Measurements from ENCODE around the gene G6PD. TPM values are rescaled to one million over a fixed set of nuclear protein-coding genes. Genes with fewer than 3 reads are reported as not detected.
"Not testable (repeated sequence)": the region's sequence is repeated elsewhere in the genome, so short reads cannot be mapped to it uniquely, and the experiment has no call there.

Gene G6PD
- total and polyA plus RNA-seq, 2 of the 8 experiments (the other 6 are each of a cell fraction or from before 2014, with no cell fraction given): 47.3 to 55.1 TPM

DNA sequence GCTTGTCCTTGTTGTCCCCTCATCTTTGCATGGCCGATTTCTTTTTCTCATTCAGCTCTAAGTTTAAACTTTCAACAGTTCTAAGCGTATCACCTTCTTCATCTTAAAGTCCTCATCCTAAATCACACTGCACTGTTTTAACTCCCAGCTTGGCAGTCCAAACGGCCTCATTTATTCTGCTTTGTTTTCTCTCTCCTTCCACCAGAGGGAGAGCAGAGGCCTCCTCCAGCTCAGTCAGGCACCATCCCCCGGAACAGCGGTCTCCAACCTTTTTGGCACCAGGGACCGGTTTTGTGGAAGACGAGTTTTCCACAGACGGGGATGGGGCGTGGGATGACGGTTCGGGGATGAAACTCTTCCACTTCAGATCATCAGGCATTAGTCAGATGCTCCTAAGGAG lies 23.7 kb upstream of the G6PD start:
- not testable (repeated sequence) for H2AK5ac ChIP-seq (ENCODE audit: low read depth, low read length)

DNA sequence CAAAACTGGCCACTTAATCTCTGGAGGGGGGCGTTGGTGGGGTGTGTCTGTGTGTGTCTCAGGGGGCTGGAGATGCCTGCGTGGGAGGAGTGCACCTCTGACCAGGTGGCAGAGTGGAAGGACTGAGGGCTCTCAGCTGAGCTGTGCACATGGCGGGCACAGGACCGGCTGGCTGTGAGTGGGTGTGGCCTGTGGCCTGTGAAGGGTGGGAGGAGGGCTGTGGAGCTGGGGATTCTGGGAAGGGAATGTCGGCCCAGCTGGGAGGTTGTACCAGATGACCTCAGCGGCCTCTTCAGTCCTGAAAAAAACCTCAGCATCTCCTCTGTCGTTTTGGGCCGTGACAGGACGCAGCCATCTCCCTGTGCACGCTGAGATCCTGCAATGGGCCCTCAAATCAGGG lies 15.6 kb upstream of the G6PD start:
- H4K91ac ChIP-seq (replicated peaks; ENCODE audit: insufficient read length, low read length); H2BK120ac ChIP-seq (replicated peaks; ENCODE audit: low read depth, low read length); H3K79me2 ChIP-seq (ENCODE audit: control insufficient read depth in 1 of 2, insufficient read depth in 2 of 2, low read length in 2 of 2); DNase-seq (ENCODE audit: low read depth in 1 of 2, low spot score in 2 of 2); H3K4me3 ChIP-seq (ENCODE audit: extremely low read depth in 1 of 4, insufficient read depth in 2 of 4, low read depth in 3 of 4, low read length in 4 of 4); H3K4ac ChIP-seq (replicated peaks; ENCODE audit: insufficient read length, low read depth, low read length); H3K4me2 ChIP-seq (ENCODE audit: insufficient read depth in 1 of 2, low read depth in 2 of 2, low read length in 2 of 2); H3K9me3 ChIP-seq (ENCODE audit: insufficient read depth in 2 of 2, low read depth in 1 of 2, low read length in 1 of 2); H2BK20ac ChIP-seq (ENCODE audit: low read length); H3K18ac ChIP-seq (ENCODE audit: extremely low read depth, low read length); H3K27me3 ChIP-seq (replicated peaks in 1 of 4; ENCODE audit: control insufficient read depth in 3 of 4, extremely low read depth in 1 of 4, insufficient read depth in 3 of 4, low read length in 3 of 4); H3K79me1 ChIP-seq (ENCODE audit: low read depth, low read length); H3K36me3 ChIP-seq (ENCODE audit: control insufficient read depth in 2 of 4, insufficient read depth in 4 of 4, low read length in 3 of 4); H3K14ac ChIP-seq (ENCODE audit: insufficient read length); H3K56ac ChIP-seq (replicated peaks; ENCODE audit: insufficient read length, low read depth, low read length); H3K9ac ChIP-seq (replicated peaks in 1 of 4; ENCODE audit: extremely low read depth in 1 of 4, low read depth in 3 of 4, low read length in 3 of 4); H2BK12ac ChIP-seq (ENCODE audit: low read depth, low read length); H2AK5ac ChIP-seq (ENCODE audit: low read depth, low read length); H3K4me1 ChIP-seq (replicated peaks in 1 of 4; ENCODE audit: control insufficient read depth in 3 of 4, insufficient read depth in 4 of 4, low read length in 3 of 4); H4K20me1 ChIP-seq (replicated peaks in 1 of 2; ENCODE audit: control insufficient read depth in 1 of 2, insufficient read depth in 2 of 2, low read length in 2 of 2); H2BK5ac ChIP-seq (ENCODE audit: low read depth, low read length); H4K8ac ChIP-seq (ENCODE audit: extremely low read depth, insufficient read depth, low read length); H2AFZ ChIP-seq (ENCODE audit: low read length); H3K27ac ChIP-seq (ENCODE audit: low read depth, low read length); H3K23me2 ChIP-seq (ENCODE audit: low read depth, low read length); H2BK15ac ChIP-seq (ENCODE audit: low read length); POLR2A ChIA-PET (ENCODE audit: partially characterized antibody); CTCF ChIA-PET (ENCODE audit: partially characterized antibody); H3K23ac ChIP-seq (ENCODE audit: insufficient read length); H4K5ac ChIP-seq (ENCODE audit: insufficient read length, low read depth, low read length): not testable (repeated sequence)
- no CpG with 5 or more reads among the region's 10 CpGs for WGBS, 2 experiments (ENCODE audit: extremely low coverage in 1 of 2, insufficient coverage in 1 of 2, insufficient read length in 1 of 2, insufficient replicate concordance in 2 of 2, low coverage in 1 of 2, low lambda C conversion rate in 2 of 2, missing lambda C conversion rate in 1 of 2)
- peak; percentile 62 for FAIRE-seq

More for the DNA sequence above, 23.7 kb upstream of the G6PD start:
- DNase-seq (ENCODE audit: low read depth in 1 of 2, low spot score in 2 of 2); H4K20me1 ChIP-seq (replicated peaks in 1 of 2; ENCODE audit: control insufficient read depth in 1 of 2, insufficient read depth in 2 of 2, low read length in 2 of 2); H3K56ac ChIP-seq (replicated peaks; ENCODE audit: insufficient read length, low read depth, low read length); H3K23ac ChIP-seq (ENCODE audit: insufficient read length); H3K79me1 ChIP-seq (ENCODE audit: low read depth, low read length); H4K5ac ChIP-seq (ENCODE audit: insufficient read length, low read depth, low read length); H3K4me1 ChIP-seq (replicated peaks in 1 of 4; ENCODE audit: control insufficient read depth in 3 of 4, insufficient read depth in 4 of 4, low read length in 3 of 4); H3K14ac ChIP-seq (ENCODE audit: insufficient read length); H3K4ac ChIP-seq (replicated peaks; ENCODE audit: insufficient read length, low read depth, low read length); H3K27me3 ChIP-seq (replicated peaks in 1 of 4; ENCODE audit: control insufficient read depth in 3 of 4, extremely low read depth in 1 of 4, insufficient read depth in 3 of 4, low read length in 3 of 4); H4K8ac ChIP-seq (ENCODE audit: extremely low read depth, insufficient read depth, low read length); H2BK15ac ChIP-seq (ENCODE audit: low read length); POLR2A ChIA-PET (ENCODE audit: partially characterized antibody); H3K4me2 ChIP-seq (ENCODE audit: insufficient read depth in 1 of 2, low read depth in 2 of 2, low read length in 2 of 2); H3K36me3 ChIP-seq (ENCODE audit: control insufficient read depth in 2 of 4, insufficient read depth in 4 of 4, low read length in 3 of 4); H3K27ac ChIP-seq (ENCODE audit: low read depth, low read length); H3K18ac ChIP-seq (ENCODE audit: extremely low read depth, low read length); CTCF ChIA-PET (ENCODE audit: partially characterized antibody); H3K9me3 ChIP-seq (ENCODE audit: insufficient read depth in 2 of 2, low read depth in 1 of 2, low read length in 1 of 2); H2BK12ac ChIP-seq (ENCODE audit: low read depth, low read length); H2BK5ac ChIP-seq (ENCODE audit: low read depth, low read length); H3K79me2 ChIP-seq (ENCODE audit: control insufficient read depth in 1 of 2, insufficient read depth in 2 of 2, low read length in 2 of 2); H2AFZ ChIP-seq (ENCODE audit: low read length); H2BK20ac ChIP-seq (ENCODE audit: low read length); H3K4me3 ChIP-seq (ENCODE audit: extremely low read depth in 1 of 4, insufficient read depth in 2 of 4, low read depth in 3 of 4, low read length in 4 of 4); H4K91ac ChIP-seq (replicated peaks; ENCODE audit: insufficient read length, low read length); H2BK120ac ChIP-seq (replicated peaks; ENCODE audit: low read depth, low read length); H3K23me2 ChIP-seq (ENCODE audit: low read depth, low read length); H3K9ac ChIP-seq (replicated peaks in 1 of 4; ENCODE audit: extremely low read depth in 1 of 4, low read depth in 3 of 4, low read length in 3 of 4): not testable (repeated sequence)
- FAIRE-seq: peak; percentile 99
- no CpG with 5 or more reads among the region's 11 CpGs for WGBS, 2 experiments (ENCODE audit: extremely low coverage in 1 of 2, insufficient coverage in 1 of 2, insufficient read length in 1 of 2, insufficient replicate concordance in 2 of 2, low coverage in 1 of 2, low lambda C conversion rate in 2 of 2, missing lambda C conversion rate in 1 of 2)

Measured in H1 (cell line).